Cardiac fibroblast (primary cell): ENCODE results near the gene ABLIM3.
A peak's percentile ranks its signal among the peaks of the same experiment; 100 is the strongest.

Experiments used
- DNase-seq, 2 donors: peaks; one replicate each; pipeline versions ENCODE4 v3.0.0 to v3.0.0-alpha.2; 2010; ENCODE audit warnings: low read depth in 2 of 2
- H3K4me3 ChIP-seq, 2 donors: replicated peaks in 1 of 2; 1 replicate in 1 of 2; 2 replicates in 1 of 2; pipeline ENCODE4 v1.5.1; 2011; ENCODE audit warnings: low read depth in 2 of 2, low read length in 2 of 2, mild to moderate bottlenecking in 2 of 2, moderate library complexity in 1 of 2
- CTCF ChIP-seq: IDR thresholded peaks from one replicate; pipeline ENCODE4 v1.5.1; 2011; ENCODE audit warnings: low read depth, mild to moderate bottlenecking, low read length, inconsistent platforms

ABLIM3 gene

GRCh38 chr5:149256451-149256850, 115.2 kb downstream of the ABLIM3 start:
- TF ChIP-seq CTCF: no peak
- DNase-seq: peak in 1 of 2 donors; percentile 69
- no peak overlapping the region for H3K4me3 ChIP-seq

DNA sequence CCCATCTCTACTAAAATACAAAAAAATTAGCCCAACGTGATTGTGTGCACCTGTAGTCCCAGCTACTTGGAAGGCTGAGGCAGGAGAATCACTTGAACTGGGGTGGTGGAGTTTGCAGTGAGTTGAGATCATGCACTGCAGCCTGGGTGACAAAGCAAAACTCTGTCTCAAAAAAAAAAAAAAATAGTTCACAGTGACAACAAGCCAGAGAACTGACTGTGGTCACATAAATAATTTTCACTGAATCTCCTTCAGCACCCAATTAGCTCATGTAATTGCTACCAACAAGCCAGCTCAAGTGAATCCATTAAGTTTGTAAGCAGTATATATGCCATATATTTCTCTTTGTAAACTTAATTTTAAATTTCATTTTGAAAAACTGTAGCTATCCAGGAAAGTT, 115.8 kb downstream of the ABLIM3 start:
- H3K4me3 ChIP-seq: no peak overlapping the region
- no peak for TF ChIP-seq CTCF
- no peak for DNase-seq

DNA sequence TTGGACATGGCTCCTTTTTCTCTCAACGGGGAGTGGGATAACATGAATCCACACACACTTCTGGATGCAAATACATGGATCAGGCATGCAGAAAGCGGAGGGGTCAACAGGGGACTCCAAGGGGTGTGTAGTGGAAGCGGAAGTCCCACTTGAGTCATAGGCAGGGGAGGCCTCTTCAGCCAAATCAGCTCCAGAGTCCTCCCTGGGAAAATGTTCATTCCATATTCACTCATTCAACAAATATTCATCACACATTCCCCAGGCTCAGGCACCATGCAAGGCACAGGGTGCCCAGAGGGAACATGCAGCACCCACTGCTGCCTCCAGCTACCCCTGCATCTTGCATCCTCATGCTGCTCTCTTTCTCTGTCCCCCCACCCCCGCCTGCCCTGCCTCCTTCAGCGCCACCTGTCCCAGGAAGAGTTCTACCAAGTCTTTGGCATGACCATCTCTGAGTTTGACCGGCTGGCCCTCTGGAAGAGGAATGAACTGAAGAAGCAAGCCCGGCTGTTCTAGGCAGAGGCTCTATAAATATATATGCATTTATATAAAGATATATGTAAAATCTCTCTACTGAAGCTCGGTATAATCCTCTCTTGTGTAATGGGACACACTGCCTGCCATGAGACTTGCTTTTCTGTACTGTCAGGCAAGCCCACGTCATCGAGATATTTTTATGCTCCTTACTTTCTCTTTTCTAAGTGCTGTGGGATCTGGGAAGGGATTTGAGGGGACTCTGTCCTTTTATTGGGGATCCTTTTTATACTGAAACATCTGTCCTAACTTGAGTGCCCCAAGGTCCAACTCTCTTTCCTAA, 116.8 kb downstream of the ABLIM3 start:
- TF ChIP-seq CTCF: no peak
- peak; percentile 47 to 82 for DNase-seq
- no peak overlapping the region for H3K4me3 ChIP-seq

DNA sequence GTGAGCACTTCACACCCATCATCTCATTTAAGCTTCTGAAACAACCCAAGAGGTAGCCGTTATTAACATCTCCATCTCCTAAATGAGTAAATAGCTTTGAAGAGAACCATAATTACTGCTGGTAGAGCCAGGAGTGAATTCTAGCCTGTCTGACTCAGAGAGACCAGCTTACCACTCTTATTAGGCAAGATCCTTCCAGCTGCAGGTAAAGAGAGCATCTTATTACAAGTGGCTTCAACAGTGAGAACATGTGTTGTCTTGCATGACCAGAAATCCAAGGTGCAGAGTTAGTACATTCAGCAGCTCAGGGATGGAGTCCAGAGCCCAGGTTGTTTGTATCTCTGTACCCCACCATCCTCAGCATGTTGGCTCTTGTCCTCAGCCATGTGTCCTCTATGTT, 119.5 kb downstream of the ABLIM3 start:
- TF ChIP-seq CTCF: no peak
- H3K4me3 ChIP-seq: no peak overlapping the region
- DNase-seq: no peak

DNA sequence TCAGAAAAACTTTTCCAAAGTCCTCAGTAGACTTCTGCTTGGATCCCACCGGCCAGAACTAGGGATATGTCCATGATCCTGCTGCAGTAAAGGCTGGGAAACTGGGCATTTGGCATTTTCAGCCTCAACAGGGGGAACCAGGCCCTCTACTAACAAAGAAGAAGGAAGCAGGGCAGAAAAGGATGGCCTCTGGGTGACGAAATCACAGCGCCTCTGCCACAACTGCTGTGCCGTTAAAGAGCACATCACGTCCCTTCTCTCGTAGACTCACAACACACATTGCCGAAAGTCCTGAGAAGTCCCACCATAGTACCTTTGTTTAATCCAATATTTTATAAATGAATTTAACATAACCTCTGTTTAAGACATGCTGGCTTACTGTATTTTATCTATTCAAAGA, 120.0 kb downstream of the ABLIM3 start:
- DNase-seq: no peak
- H3K4me3 ChIP-seq: no peak overlapping the region
- TF ChIP-seq CTCF: no peak

- no peak overlapping the region for H3K4me3 ChIP-seq
- no peak for DNase-seq
- no peak for TF ChIP-seq CTCF
These were observed 121.0 kb downstream of the ABLIM3 start for GRCh38 chr5:149262315-149262714.
